Body of pancreas (tissue), 4 donors: Measurements from ENCODE around the gene TMEM178B. TPM values are rescaled to one million over a fixed set of nuclear protein-coding genes. Genes with fewer than 3 reads are reported as not detected.

Source experiments
- ATAC-seq: fragments of 150-250 bp; one replicate; pipeline ENCODE4 v1.9.1; 2016
- DNase-seq, 4 donors: peaks; one replicate each; pipeline ENCODE4 v3.0.0-alpha.2; 2019
- H3K27ac ChIP-seq, 4 donors: fragments of 200-600 bp; sonication (generic); 1 replicate in 3 of 4; 2 replicates in 1 of 4; pipeline versions ENCODE4 v1.5.1 to v1.6.1; 2016 to 2019; ENCODE audit warnings: mild to moderate bottlenecking in 1 of 4, mixed read lengths in 1 of 4, moderate library complexity in 1 of 4
- H3K27me3 ChIP-seq, 2 donors: fragments of 200-600 bp; sonication (generic); one replicate each; pipeline ENCODE4 v1.6.0; 2016; ENCODE audit warnings: mild to moderate bottlenecking in 1 of 2
- H3K36me3 ChIP-seq, 2 donors: fragments of 200-600 bp; sonication (generic); replicated peaks in 1 of 2; 2 replicates each; pipeline ENCODE4 v1.5.1; 2016; ENCODE audit warnings: low read depth in 2 of 2; ENCODE audit not compliant: insufficient read depth in 1 of 2
- H3K4me1 ChIP-seq: fragments of 200-600 bp; sonication (generic); one replicate; pipeline ENCODE4 v1.6.0; 2016
- H3K4me3 ChIP-seq, 2 donors: fragments of 200-600 bp; sonication (generic); 1 replicate in 1 of 2; 2 replicates in 1 of 2; pipeline ENCODE4 v1.5.1; 2016 to 2019
- H3K9me3 ChIP-seq, 3 donors: fragments of 200-600 bp; sonication (generic); 1 replicate in 2 of 3; 2 replicates in 1 of 3; pipeline ENCODE4 v1.5.1; 2016
- CTCF ChIP-seq, 7 experiments: fragments of 450-650 bp in 4 of 7; fragments of 200-600 bp in 3 of 7; sonication (generic) in 3 of 7; IDR thresholded peaks; one replicate each; pipeline ENCODE4 v1.5.1; 2016 to 2019; ENCODE audit warnings: antibody characterized with exemption in 7 of 7
- POLR2A ChIP-seq, 3 donors: fragments of 450-650 bp; IDR thresholded peaks; one replicate each; pipeline ENCODE4 v1.6.1; 2016; ENCODE audit warnings: antibody characterized with exemption in 3 of 3, mild to moderate bottlenecking in 2 of 3
- WGBS, 2 donors: methylation state at CpG; one replicate each; pipeline ENCODE4 v1.1.5; 2017; 5-methylcytosine and 5-hydroxymethylcytosine counted together
- intact Hi-C: fragments of 100-400 bp; cut with DNase I; formaldehyde crosslinking; loops from one replicate; pipeline ENCODE4 v1.15.1; 2023
- total RNA-seq, 2 donors: library from RNA; depleted of rRNA; stranded (reverse); fragments of >200 nt; gene quantifications; one replicate each; pipeline ENCODE4 v1.1.0, GENCODE V29; 2016

The TMEM178B gene
- total RNA-seq, 2 donors from 2014 or later = 1.0 to 11.9 TPM

GRCh38 chr7:141094336-141095070, 20.6 kb downstream of the TMEM178B start:
- WGBS, 2 donors = 57% methylated on average over 3 of the region's 3 CpGs
- no peaks in the 10 kb centered on the region for H3K27me3 ChIP-seq
- no peak for ATAC-seq

GRCh38 chr7:141097430-141097829, 23.6 kb downstream of the TMEM178B start:
- Histone ChIP-seq H3K27me3 (no peaks in the 10 kb centered on the region), H3K27ac (no peak overlapping the region)
- 52 to 56% methylated on average over 4 of the region's 4 CpGs for WGBS, 2 donors

More at GRCh38 chr7:141094336-141095070, 20.6 kb downstream of the TMEM178B start:
- H3K4me1 ChIP-seq = no peaks in the 10 kb centered on the region
- TF ChIP-seq POLR2A (IDR thresholded peaks at IDR 0.05) (no peak), CTCF (IDR thresholded peaks at IDR 0.05) (no peak)
- H3K36me3 ChIP-seq = no peaks in the 10 kb centered on the region
- no peak for DNase-seq
- H3K4me3 ChIP-seq = no peak overlapping the region
- H3K9me3 ChIP-seq = no peaks in the 10 kb centered on the region
- no peak overlapping the region for H3K27ac ChIP-seq
- intact Hi-C loops = no loop called here

GRCh38 chr7:141102436-141102835, 28.6 kb downstream of the TMEM178B start:
- no peak overlapping the region for H3K4me3 ChIP-seq
- ATAC-seq = no peak
- H3K9me3 ChIP-seq = no peaks in the 10 kb centered on the region
- no peaks in the 10 kb centered on the region for H3K36me3 ChIP-seq
- TF ChIP-seq POLR2A (IDR thresholded peaks at IDR 0.05) (no peak), CTCF (IDR thresholded peaks at IDR 0.05) (no peak)
- WGBS, 2 donors = 72 to 87% methylated on average over 2 of the region's 2 CpGs
- no peak for DNase-seq
- no peak overlapping the region for H3K27ac ChIP-seq
- intact Hi-C loops = no loop called here
- H3K4me1 ChIP-seq = peaks cover 5% of the 10 kb centered on the region
- H3K27me3 ChIP-seq = no peaks in the 10 kb centered on the region

More at GRCh38 chr7:141097430-141097829, 23.6 kb downstream of the TMEM178B start:
- no peak for DNase-seq
- intact Hi-C loops = no loop called here
- no peaks in the 10 kb centered on the region for H3K9me3 ChIP-seq
- no peaks in the 10 kb centered on the region for H3K36me3 ChIP-seq
- TF ChIP-seq POLR2A (IDR thresholded peaks at IDR 0.05) (no peak), CTCF (IDR thresholded peaks at IDR 0.05) (no peak)
- ATAC-seq = no peak
- H3K4me1 ChIP-seq = no peaks in the 10 kb centered on the region
- H3K4me3 ChIP-seq = no peak overlapping the region

GRCh38 chr7:141103847-141104429, 30.1 kb downstream of the TMEM178B start:
- H3K27ac ChIP-seq = no peak overlapping the region
- intact Hi-C loops = no loop called here
- 62 to 64% methylated on average over 4 of the region's 4 CpGs for WGBS, 2 donors
- no peaks in the 10 kb centered on the region for H3K27me3 ChIP-seq
- peaks cover 5% of the 10 kb centered on the region for H3K4me1 ChIP-seq
- no peaks in the 10 kb centered on the region for H3K9me3 ChIP-seq
- TF ChIP-seq POLR2A (IDR thresholded peaks at IDR 0.05) = no peak
- no peak for TF ChIP-seq CTCF (IDR thresholded peaks at IDR 0.05)
- H3K4me3 ChIP-seq = no peak overlapping the region
- DNase-seq (no peak), ATAC-seq (no peak)
- no peaks in the 10 kb centered on the region for H3K36me3 ChIP-seq
